Retinal pigment epithelial cell (primary cell): ENCODE measurements around the gene SCAF8.

Experiments
- DNase-seq: peaks from one replicate; pipeline ENCODE4 v3.0.0-alpha.2; 2010; ENCODE audit warnings: low read depth
- H3K4me3 ChIP-seq: 2 replicates; pipeline ENCODE4 v1.5.1; 2011; ENCODE audit warnings: mild to moderate bottlenecking, low read length, control low read depth, moderate library complexity
- CTCF ChIP-seq: conservative IDR thresholded peaks from 2 replicates; pipeline ENCODE4 v1.5.1; 2011; ENCODE audit warnings: low read depth, low read length, control low read depth, inconsistent platforms

SCAF8 gene, protein sequence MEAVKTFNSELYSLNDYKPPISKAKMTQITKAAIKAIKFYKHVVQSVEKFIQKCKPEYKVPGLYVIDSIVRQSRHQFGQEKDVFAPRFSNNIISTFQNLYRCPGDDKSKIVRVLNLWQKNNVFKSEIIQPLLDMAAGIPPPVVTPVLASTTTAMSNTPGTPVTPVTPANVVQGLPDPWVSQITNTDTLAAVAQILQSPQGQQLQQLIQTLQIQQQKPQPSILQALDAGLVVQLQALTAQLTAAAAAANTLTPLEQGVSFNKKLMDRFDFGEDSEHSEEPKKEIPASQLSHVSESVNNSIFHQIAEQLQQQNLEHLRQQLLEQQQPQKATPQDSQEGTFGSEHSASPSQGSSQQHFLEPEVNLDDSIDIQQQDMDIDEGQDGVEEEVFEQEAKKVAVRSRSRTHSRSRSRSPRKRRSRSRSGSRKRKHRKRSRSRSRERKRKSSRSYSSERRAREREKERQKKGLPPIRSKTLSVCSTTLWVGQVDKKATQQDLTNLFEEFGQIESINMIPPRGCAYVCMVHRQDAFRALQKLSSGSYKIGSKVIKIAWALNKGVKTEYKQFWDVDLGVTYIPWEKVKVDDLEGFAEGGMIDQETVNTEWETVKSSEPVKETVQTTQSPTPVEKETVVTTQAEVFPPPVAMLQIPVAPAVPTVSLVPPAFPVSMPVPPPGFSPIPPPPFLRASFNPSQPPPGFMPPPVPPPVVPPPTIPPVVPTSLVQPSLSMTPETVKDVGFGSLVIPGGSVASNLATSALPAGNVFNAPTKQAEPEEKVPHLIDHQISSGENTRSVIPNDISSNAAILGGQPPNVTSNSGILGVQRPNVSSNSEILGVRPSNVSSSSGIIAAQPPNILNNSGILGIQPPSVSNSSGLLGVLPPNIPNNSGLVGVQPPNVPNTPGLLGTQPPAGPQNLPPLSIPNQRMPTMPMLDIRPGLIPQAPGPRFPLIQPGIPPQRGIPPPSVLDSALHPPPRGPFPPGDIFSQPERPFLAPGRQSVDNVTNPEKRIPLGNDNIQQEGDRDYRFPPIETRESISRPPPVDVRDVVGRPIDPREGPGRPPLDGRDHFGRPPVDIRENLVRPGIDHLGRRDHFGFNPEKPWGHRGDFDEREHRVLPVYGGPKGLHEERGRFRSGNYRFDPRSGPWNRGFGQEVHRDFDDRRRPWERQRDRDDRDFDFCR (N-terminal part only)

GRCh38 chr6:154733183-154733625 is at the start of gene SCAF8:
Gene SCAF8, plus strand, starts transcription at chr6:154733416. Its CDS starts 485 bp downstream, at chr6:154733901.
- H3K4me3 ChIP-seq: peak within 1 kb of the TSS; percentile 75
- DNase-seq: peak; percentile 16
- TF ChIP-seq CTCF: peak; percentile 59

DNA sequence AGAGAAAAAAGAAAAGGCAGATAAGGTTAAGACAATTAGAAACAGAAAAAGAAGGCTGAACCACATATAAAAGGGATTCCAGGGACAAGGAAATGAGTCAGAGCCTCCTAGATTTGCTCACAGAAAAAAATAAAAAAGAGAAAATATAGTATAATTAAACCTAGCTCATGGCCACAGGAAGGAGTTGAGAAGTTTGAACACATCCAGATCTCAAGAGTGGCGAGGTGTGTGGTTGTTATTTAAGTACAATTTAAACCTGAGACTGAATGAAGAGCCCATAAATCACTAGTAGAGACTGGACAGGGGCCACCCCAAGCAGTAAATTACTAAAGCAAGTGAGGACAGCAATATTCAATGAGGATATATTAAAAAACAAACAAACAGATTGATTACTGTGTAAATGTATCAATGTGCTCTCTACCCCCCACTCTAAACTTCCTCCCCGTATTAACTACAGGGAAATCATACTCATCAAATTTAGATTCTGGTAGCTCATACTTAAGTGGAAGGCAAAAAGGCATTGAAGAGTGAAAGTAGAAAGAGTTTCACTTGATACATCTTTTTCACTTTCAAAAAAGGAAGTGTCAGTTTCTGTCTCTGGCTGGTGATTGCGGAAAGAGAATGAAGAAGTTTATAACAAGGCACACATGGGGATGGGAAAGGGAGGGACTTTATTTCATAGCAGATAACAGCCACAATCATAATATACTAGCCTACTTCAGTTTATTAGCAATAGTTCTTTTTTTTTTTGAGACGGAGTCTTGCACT is 49.3 kb upstream of the SCAF8 start:
- no peak overlapping the region for H3K4me3 ChIP-seq
- no peak for DNase-seq
- no peak for TF ChIP-seq CTCF

DNA sequence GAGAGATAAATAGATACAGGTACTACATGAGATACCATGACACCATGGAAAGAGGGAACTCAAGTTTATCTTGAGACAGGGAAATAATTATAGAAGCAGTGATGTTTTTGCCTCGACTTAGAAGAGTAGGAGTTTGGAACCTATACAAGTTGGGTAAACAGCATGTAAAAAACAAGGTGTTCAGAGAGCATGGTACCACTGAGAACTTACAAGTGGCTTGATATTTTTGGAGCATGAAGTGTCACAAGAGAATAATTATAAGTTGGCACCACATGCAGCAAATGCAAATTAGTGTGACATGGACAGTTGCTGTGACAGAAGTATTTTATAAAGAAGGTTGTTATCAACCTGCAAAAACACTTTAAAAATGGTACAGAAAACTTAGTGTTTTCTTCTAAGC is 47.1 kb upstream of the SCAF8 start:
- no peak for DNase-seq
- no peak overlapping the region for H3K4me3 ChIP-seq
- TF ChIP-seq CTCF: no peak

DNA sequence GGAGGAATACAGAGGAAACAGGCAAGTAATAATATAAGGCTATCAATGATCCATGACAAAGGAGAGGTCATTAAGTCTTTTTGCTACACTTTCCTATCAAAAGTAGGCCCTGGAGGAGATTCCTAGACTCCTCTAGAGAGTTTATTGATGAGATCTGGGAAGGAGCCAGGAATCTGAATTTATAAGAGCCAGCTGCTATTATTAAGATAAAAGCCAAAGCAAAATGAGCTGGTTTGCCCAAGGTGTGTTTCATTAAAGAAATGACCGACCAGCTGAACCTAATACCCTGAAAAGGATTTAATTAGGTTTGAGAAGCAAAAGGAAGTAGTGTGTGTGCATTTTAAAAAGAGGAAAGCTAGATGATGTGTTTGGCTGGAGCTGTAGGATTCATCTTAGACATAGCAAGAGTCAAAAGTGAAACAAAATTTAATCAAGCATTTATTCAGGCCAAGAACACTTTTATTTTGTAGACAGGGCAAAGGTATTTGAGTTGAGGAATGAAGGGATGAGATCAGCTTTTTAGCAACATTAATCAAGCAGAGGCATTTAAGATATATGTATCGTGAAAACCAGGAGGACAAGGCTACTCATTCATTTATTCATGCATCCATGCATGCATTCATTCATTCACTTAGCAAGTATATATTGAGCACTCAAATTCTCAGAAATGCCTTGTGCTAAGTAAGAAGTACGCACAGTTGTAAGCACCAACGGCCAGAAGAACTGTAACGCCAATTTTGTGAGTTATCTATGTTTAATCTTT is 43.5 kb upstream of the SCAF8 start:
- no peak for DNase-seq
- H3K4me3 ChIP-seq: no peak overlapping the region
- TF ChIP-seq CTCF: no peak

GRCh38 chr6:154690857-154691256 is 42.4 kb upstream of the SCAF8 start:
- no peak overlapping the region for H3K4me3 ChIP-seq
- TF ChIP-seq CTCF: no peak
- no peak for DNase-seq

DNA sequence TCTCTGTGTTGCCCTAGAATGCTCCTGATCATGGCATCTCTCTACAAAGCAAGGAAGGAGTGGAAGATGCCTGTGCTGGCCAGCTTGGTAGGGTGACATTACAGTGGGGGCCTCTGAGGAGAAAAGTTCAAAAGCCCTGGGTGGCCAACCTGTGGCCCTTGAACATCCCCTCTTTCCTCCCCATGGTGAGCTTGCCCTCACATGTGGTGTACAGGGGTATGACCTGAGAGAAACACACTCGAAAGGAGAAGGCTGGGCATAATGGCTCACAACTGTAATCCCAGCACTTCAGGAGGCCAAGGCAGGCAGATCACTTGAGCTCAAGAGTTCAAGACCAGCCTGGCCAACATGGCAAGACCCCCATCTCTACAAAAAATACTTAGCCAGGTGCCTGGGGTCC is 36.6 kb upstream of the SCAF8 start:
- no peak overlapping the region for H3K4me3 ChIP-seq
- no peak for DNase-seq
- TF ChIP-seq CTCF: no peak
